Measurements from ENCODE around the gene TRIP13.

TRIP13 gene

GRCh38 chr5:952597-953271 is 60.0 kb downstream of the TRIP13 start:
- in situ Hi-C loops (cut with HindIII; ENCODE audit: low sequenced_read_pairs), result no loop called here
- no peak for DNase-seq (ENCODE audit: low read depth)
- no peak overlapping the region for H3K4me3 ChIP-seq (ENCODE audit: low read depth, low read length)
- TF ChIP-seq, protein P1, sequence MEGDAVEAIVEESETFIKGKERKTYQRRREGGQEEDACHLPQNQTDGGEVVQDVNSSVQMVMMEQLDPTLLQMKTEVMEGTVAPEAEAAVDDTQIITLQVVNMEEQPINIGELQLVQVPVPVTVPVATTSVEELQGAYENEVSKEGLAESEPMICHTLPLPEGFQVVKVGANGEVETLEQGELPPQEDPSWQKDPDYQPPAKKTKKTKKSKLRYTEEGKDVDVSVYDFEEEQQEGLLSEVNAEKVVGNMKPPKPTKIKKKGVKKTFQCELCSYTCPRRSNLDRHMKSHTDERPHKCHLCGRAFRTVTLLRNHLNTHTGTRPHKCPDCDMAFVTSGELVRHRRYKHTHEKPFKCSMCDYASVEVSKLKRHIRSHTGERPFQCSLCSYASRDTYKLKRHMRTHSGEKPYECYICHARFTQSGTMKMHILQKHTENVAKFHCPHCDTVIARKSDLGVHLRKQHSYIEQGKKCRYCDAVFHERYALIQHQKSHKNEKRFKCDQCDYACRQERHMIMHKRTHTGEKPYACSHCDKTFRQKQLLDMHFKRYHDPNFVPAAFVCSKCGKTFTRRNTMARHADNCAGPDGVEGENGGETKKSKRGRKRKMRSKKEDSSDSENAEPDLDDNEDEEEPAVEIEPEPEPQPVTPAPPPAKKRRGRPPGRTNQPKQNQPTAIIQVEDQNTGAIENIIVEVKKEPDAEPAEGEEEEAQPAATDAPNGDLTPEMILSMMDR (IDR thresholded peaks at IDR 0.05; ENCODE audit: low read depth, low read length, missing control alignments), result no peak

DNA sequence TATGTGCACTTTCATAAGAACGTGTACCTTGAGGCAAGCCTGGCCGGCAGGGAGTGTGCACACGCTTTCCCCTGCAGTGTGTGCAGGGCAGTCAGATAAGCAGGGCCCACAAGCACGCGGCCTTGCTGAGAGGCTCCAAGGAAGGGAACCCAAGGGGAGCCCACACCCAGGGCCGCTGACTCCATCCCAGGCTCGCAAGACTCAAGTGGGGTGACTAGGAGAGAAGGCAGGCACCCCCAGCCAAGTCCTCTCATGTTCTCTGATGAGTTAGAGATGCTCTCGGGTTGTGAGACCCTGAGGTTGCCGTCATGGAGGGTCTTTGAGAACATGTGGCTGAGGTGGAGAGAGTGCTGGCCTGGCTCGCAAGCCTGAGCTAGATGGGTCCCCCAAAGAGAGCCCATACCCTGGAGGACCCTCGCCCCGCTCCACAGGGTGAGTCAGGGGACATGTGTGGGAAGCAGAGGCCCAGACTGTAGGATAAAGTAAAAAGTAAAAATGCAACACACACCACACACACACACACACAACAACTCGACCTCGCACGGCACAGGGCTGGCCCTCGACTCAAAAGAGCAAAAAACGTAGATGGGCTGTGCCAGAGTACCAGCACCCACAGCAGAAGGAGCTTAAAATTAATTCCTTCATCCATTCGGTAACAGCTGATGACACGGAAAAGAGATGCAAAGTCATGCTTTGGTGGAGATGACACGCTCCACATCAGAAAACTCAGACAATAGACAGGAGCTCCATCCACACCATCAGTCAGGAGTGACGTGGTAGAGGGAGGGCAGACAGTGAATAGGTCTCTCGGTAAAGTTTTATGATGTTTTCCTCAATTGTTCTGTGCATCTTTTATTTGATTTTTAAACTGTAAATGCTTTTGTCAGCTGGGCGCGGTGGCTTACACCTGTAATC is 61.1 kb downstream of the TRIP13 start:
- in situ Hi-C loops (cut with HindIII; ENCODE audit: low sequenced_read_pairs), result no loop called here
- no peak for DNase-seq (ENCODE audit: low read depth)
- TF ChIP-seq, protein P1 (IDR thresholded peaks at IDR 0.05; ENCODE audit: low read depth, low read length, missing control alignments), result no peak
- no peak overlapping the region for H3K4me3 ChIP-seq (ENCODE audit: low read depth, low read length)

GRCh38 chr5:955886-956761 is 63.4 kb downstream of the TRIP13 start:
- TF ChIP-seq, protein P1 (IDR thresholded peaks at IDR 0.05; ENCODE audit: low read depth, low read length, missing control alignments), result no peak
- DNase-seq (ENCODE audit: low read depth), result no peak
- no peak overlapping the region for H3K4me3 ChIP-seq (ENCODE audit: low read depth, low read length)
- in situ Hi-C loops (cut with HindIII; ENCODE audit: low sequenced_read_pairs), result no loop called here

DNA sequence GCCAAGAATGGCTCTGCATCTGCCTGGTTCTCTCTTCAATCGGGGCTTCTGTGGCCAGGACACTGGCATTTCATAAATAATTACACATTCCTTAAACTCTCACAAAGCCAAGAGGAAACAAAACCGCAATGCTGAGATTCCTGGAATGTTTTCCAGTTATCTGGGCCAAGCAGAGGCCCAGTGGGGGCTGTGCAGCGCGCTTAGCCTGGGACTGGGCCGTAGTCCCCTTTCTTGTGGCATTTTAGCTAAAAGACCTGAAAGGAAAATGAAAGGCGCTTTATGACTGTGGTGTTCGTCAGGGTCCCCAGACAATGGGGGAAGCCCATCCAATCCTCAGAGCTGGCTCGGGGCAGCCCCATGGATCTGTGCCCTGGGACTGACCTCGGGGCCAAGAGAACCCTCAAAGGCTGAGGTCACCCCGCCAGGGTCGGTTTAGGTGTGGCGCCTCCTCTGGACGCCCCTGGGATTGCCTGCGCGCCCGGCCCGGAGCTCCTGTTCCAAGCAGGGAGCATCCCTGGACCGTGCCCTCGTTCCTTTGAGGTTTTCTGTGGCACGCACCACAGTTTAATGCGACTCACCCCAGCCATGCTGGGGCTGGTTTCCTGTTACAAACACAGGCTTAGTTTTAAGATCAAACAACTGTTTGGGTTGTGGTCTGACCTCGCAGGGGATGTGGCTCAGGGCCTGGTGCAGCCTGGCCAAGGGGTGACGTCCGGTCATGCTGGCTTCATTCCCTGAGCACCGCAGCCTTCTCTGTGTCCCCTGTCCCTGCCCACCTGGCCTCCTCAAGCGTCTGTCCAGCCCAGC is 64.5 kb downstream of the TRIP13 start:
- no peak overlapping the region for H3K4me3 ChIP-seq (ENCODE audit: low read depth, low read length)
- DNase-seq (ENCODE audit: low read depth), result peak; percentile 91
- in situ Hi-C loops (cut with HindIII; ENCODE audit: low sequenced_read_pairs), result no loop called here
- TF ChIP-seq, protein P1 (IDR thresholded peaks at IDR 0.05; ENCODE audit: low read depth, low read length, missing control alignments), result peak; percentile 62

DNA sequence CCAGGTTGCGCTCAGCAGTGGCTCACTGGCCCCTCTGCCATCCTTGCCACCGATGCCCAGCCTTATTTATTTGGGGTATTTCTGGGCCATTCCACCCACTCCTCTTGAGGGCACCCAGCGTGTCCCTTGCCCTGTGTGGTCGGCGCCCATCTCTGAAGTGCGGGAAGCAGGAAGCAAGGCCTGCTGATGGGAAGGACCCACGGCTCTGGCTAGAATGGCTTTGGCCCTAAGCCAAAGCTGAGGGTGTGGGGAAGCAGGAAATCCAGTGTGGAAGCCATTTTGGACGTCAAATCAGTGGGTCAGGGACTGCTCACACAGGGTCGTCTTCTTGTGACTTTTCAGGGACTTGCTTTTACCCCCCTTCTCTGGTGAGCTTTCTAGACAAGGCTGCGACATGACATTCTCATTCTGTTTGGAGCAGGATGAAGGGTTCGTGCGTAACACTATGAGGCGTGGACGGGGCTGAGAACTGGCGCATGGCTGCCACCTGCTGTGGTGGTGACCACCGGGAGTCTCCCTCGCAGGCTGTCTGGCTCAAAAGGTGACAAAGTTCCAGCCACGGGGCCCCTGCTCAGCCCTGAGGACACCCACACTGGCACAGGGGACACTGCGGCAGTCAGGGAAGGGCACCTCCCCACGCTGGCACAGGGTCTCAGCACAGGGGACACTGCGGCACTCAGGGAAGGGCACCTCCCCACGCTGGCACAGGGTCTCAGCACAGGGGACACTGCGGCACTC is 65.2 kb downstream of the TRIP13 start:
- no peak overlapping the region for H3K4me3 ChIP-seq (ENCODE audit: low read depth, low read length)
- in situ Hi-C loops (cut with HindIII; ENCODE audit: low sequenced_read_pairs), result no loop called here
- TF ChIP-seq, protein P1 (IDR thresholded peaks at IDR 0.05; ENCODE audit: low read depth, low read length, missing control alignments), result no peak
- DNase-seq (ENCODE audit: low read depth), result no peak

All from astrocyte of the cerebellum (primary cell).